ENCODE data around the gene CYP4B1.
"Not testable (repeated sequence)": the region's sequence is repeated elsewhere in the genome, so short reads cannot be mapped to it uniquely, and the experiment has no call there.

The CYP4B1 gene

GRCh38 chr1:46813858-46814396, 15.1 kb downstream of the CYP4B1 start:
- no peak for DNase-seq (ENCODE audit: low read depth in 2 of 2)

GRCh38 chr1:46815133-46815532, 16.3 kb downstream of the CYP4B1 start:
- DNase-seq (ENCODE audit: low read depth in 2 of 2): no peak

- no peak for DNase-seq (ENCODE audit: low read depth in 2 of 2)
Observed at GRCh38 chr1:46816930-46817329, 18.1 kb downstream of the CYP4B1 start.

- no peak for DNase-seq (ENCODE audit: low read depth in 2 of 2)
Observed at GRCh38 chr1:46817814-46818213, 19.0 kb downstream of the CYP4B1 start.

GRCh38 chr1:46818591-46818990, 19.7 kb downstream of the CYP4B1 start:
- DNase-seq (ENCODE audit: low read depth in 2 of 2): no peak

GRCh38 chr1:46819335-46819734, 20.5 kb downstream of the CYP4B1 start:
- DNase-seq (ENCODE audit: low read depth in 2 of 2): no peak

- no peak for DNase-seq (ENCODE audit: low read depth in 2 of 2)
Observed at GRCh38 chr1:46820076-46820475, 21.2 kb downstream of the CYP4B1 start.

- DNase-seq (ENCODE audit: low read depth in 2 of 2): no peak
Observed at GRCh38 chr1:46820560-46821060, 21.8 kb downstream of the CYP4B1 start.

- no peak for DNase-seq (ENCODE audit: low read depth in 2 of 2)
Observed at GRCh38 chr1:46822248-46822826, 23.5 kb downstream of the CYP4B1 start.

- no peak for DNase-seq (ENCODE audit: low read depth in 2 of 2)
Observed at GRCh38 chr1:46823151-46823550, 24.3 kb downstream of the CYP4B1 start.

GRCh38 chr1:46826892-46827291, 28.0 kb downstream of the CYP4B1 start:
- DNase-seq (ENCODE audit: low read depth in 2 of 2): not testable (repeated sequence)

- no peak for DNase-seq (ENCODE audit: low read depth in 2 of 2)
Observed at GRCh38 chr1:46830665-46831322, 31.9 kb downstream of the CYP4B1 start.

GRCh38 chr1:46835469-46835868, 36.6 kb downstream of the CYP4B1 start:
- not testable (repeated sequence) for DNase-seq (ENCODE audit: low read depth in 2 of 2)

GRCh38 chr1:46846386-46846785, 47.5 kb downstream of the CYP4B1 start:
- DNase-seq (ENCODE audit: low read depth in 2 of 2): not testable (repeated sequence)

GRCh38 chr1:46857660-46858065, 58.8 kb downstream of the CYP4B1 start:
- not testable (repeated sequence) for DNase-seq (ENCODE audit: low read depth in 2 of 2)

GRCh38 chr1:46862348-46862747, 63.5 kb downstream of the CYP4B1 start:
- DNase-seq (ENCODE audit: low read depth in 2 of 2): no peak
